ENCODE results near the gene KCNQ1.

DNA sequence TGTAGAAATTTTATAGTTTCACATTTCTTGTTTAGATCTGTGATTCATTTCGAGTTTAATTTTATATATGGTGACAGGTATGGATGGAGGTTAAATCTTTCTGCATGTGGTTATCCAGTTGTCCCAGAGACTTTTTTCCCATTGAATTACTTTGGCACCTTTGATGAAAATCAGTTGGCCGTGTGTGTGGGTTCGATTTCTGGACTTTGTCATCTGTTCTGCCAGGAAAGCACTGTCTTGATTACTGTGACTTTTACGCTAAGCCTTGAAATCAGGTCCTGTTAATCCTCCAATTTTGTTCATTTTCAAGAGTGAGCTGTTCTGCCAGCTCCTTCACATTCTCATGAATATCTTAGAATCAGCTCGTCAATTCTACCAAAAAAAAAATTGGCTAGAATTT, 107.4 kb downstream of the KCNQ1 start:
- TF ChIP-seq GLIS3 (CRISPR knock-in tag; IDR thresholded peaks at IDR 0.05), result no peak
- TF ChIP-seq BACH2 (CRISPR knock-in tag; IDR thresholded peaks at IDR 0.05; ENCODE audit: borderline replicate concordance), result no peak
- no peak for TF ChIP-seq CSDC2 (CRISPR knock-in tag; IDR thresholded peaks at IDR 0.05)
- no peak for TF ChIP-seq RARB (CRISPR knock-in tag; IDR thresholded peaks at IDR 0.05)
- TF ChIP-seq OSR1 (CRISPR knock-in tag; IDR thresholded peaks at IDR 0.05), result no peak
- TF ChIP-seq TOX (CRISPR knock-in tag; IDR thresholded peaks at IDR 0.05; ENCODE audit: borderline replicate concordance), result no peak

Data from SK-N-SH treated with all-trans-retinoic acid at 6 μM for 48 hours (cell line).